HG03103 (cell line): ENCODE results near the gene ASIC3.

Experiments
- ATAC-seq: cut with Tn5 transposase; IDR thresholded peaks from one replicate; pipeline ENCODE4 v1.9.1; 2021; ENCODE audit warnings: low read depth; ENCODE audit not compliant: unreplicated experiment

Gene ASIC3

GRCh38 chr7:151083071-151083823 lies 34.9 kb downstream of the ASIC3 start, which contains the start of gene TMUB1:
TMUB1 (minus strand) TSS chr7:151083493; CDS start chr7:151082563, 930 bp downstream.
- peak; percentile 34 for ATAC-seq

GRCh38 chr7:151083824-151084160 lies 35.5 kb downstream of the ASIC3 start:
- ATAC-seq, result no peak

GRCh38 chr7:151085329-151085690 lies 37.0 kb downstream of the ASIC3 start:
- ATAC-seq, result no peak

- ATAC-seq, result peak; percentile 37
Measured at GRCh38 chr7:151085691-151086620, 37.6 kb downstream of the ASIC3 start, which contains the start of gene AGAP3. AGAP3 (plus strand) TSS chr7:151086475; CDS start chr7:151086742, 267 bp downstream.

GRCh38 chr7:151086802-151087244 lies 38.5 kb downstream of the ASIC3 start:
- no peak for ATAC-seq

DNA sequence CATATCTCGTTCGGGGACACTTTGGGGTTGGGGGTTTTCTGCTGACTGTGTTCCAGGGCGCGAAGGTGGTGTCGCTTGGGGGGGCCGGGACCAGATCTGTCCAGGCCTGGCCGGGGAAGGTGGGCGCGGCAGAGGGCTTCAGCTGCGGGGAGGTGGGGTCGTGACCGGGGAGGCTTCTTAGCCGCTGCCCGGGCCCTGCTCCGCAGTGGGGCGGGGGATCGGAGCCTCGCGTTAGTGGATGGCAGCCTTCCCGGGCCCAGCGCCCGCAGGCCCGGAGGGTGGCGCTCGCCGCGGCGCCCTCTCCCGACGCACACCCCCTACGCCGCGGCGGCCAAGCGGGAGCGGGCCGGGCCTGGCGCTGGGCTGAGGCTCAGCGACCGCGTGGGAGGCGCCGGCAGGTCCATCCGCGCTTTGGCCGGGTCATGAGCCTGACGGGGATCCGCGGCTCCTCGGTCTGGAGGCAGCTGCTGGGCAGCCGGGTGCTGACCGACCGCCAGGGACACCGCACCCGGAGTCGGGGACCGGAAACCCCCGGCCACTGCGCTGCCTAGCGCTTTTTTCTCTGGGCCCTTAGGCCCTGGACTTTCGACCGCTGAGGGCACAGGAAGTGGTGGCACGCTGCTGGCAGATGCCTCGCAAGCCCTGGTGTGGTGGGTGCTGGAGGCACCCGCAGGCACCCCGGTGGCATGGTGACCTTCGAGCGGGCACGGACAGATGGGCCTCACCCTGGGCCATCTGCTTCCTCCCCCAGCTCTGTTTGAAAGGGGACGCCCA lies 39.1 kb downstream of the ASIC3 start:
- ATAC-seq, result no peak

DNA sequence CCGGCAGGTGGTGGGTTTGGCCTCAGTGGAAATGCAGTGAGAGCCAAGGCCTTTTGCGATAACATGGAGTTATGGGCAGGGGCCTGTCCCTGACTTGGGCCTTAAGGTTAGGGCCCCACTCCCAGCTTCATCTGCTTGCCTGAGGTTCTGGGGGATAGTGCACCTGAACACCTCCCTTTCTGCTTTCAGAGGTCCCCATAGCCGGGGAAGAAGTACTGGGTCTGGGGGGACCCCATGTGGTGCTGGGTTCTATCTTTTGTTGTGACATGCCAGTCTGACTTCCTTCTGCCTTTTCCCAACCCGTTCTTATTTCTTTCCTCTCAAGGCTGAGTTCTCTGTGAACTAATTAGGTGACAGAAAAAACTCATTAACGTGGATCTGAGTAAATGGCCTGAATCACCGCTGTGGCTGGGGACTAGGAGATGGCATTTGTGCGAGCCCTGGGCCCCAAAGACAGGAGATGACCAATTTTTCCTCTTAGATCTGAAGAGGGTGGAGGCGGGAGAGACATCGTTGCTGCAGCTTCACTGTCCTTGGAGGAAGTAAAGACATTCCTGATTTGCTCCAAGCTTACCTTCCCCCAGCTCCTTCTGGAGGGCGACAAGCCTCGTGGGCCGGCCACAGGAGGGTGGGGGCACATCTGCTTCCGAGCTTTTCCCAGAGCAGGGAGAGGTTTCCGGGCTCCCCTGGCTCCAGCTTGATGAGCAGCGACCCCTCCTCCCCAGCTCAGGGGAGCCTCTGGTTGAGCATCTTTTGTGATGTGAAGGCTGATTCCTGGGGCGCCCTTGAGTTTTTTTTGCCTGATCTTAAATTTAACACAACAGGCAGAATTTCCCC lies 39.9 kb downstream of the ASIC3 start:
- no peak for ATAC-seq

DNA sequence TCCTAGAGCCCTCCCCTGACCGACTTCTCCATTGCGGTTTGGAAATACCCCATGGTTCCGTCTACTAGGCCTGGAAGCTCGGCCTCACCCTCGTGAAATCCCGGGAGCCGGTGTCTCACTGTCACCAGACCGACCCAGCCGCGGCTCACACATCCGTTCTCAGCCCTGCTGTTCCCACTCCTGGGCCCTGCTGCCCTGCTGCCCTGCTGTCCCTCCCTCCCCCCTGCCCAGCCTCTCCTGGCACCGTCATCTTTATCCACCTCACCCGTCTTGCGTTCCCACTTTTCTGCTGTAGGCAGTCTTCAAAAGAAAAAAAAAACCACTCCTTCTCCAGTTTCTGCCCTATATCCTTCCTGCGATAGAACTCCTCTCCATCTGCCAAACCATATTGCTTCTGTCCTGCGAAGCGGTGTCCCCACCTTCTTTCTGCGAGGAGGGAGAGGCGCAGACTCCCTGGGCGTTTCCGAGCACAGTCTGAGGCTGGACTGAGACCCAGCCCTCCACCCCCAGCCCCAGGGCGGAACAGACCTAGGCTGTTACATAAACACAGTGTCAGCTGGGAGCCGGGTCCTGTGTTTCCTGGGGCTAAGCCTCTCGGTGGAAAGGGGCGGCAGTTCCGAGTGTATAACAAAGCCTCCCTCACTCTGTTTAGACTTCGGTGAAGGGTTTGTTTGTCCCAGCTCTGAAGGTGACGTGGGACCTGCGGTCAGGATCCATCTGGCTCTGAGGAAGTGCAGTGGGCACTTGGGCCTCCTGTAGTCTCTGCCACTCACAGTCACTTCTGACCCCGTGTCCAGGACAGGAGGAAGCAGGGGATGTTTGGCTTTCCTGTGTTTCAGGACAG lies 40.7 kb downstream of the ASIC3 start:
- no peak for ATAC-seq

DNA sequence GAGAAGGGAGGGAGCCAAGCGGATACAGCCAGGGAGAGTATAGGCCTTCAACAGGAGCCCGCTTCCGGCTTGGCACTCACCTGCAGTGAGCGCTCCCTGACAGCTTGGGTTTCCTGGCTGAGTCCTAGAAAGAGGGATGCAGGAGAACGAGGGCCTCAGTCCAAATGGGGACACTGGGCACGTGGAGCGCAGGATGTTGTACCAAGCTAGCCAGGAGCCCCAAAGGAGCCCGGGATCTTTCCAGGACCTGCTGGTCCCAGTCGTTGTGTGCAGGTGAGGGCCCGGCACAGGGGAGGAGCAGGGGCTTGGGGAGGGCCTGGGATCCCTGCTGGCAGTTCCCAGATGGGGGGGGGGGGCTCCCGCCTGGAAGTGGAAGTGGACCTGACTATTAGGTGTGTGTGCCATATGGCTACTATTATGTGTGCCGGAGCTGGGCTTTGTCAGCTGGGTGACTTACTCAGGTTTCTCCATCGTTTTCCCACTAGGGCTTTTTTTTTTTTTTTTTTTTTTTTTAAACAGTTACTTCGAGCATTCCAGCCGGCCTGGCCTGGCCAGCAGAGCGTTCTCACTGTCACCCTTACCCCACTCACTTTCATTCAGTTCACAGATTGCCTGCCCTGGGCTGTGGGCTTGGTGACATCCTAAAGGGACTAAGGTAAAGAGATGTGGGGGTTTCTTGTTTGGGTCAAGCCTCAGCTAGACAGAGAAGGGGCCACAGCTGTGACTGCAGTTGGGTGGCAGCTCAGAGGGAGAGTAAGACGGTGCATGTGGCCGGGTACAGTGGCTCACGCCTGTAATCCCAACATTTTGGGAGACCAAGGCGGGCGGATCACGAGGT lies 41.8 kb downstream of the ASIC3 start:
- no peak for ATAC-seq

DNA sequence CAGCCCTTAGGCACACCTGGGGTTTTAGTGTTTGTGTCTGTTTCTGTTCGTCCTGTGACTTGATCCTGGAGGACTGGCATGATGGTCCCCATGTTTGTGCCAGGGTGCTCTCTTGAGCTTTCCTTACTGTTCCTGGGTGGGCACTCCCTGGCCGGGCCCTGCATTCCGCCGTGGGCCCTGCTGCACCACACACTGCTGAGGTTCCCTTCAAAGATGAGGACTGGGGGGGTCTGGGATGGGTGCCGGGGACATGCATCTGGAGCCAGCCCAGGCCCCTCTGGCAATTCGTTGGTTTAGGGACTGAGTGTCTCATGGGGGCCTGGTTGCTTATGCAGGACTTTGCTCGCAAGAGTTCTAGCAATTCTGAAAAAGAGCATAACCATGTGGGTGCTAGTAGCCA lies 42.7 kb downstream of the ASIC3 start:
- ATAC-seq, result no peak

DNA sequence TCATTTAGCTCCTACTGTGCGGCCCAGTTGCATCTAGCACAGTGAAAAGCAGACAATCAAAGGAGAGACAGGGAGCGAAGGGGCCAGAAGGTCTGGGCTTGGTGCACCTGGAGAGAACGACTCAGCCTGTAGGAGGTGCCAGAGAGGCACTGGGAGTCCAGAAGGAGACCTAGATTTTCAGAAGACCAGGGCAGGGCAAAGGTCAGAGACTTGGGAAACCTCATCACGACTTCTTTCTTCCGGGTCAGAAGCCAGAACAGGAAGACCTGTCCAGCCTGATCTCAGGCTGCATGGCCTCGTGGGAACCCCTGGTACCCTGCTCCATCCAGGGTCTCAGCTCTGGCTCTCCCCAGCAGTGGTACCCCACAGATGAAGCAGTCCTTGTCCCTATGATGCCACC lies 43.1 kb downstream of the ASIC3 start:
- no peak for ATAC-seq

- no peak for ATAC-seq
Measured at GRCh38 chr7:151091988-151092387, 43.7 kb downstream of the ASIC3 start.

DNA sequence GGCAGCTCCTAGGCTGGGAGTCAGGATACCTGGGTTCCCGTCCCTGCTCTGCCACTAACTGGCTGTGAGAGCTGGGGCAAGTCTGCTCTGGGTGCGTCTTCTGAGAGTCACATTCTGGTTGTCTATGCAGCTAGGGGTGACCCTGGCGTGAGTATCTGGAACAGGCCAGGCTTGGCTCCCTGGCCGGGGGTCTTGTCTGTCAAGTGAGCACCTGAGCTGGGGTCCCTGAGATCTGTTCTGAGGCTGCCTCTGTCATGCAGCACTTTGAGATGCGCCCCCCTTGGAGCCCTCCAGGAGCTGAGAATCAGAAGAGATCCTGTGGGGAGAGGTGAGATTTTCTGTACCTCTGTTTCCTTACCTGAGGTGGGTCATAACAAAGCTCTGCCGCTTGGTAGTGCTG lies 45.4 kb downstream of the ASIC3 start:
- no peak for ATAC-seq

DNA sequence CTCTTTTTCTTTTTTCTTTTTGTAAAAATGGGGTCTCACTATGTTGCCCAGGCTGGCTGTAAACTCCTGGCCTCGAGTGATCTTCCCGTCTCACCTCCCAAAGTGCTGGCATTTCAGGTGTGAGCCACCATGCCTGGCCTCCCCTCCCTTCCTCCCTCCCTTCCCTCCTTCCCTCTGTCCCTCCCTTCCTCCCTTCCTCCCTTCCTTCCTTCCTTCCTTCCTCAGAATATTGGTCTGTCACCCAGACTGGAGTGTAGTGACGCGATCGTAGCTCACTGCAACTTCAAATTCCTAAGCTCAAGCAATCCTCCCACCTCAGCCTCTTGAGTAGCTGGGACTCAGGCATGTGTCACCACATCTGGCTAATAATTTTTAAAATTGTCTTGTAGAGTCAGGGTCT lies 46.3 kb downstream of the ASIC3 start:
- no peak for ATAC-seq

- no peak for ATAC-seq
Measured at GRCh38 chr7:151095123-151095797, 46.9 kb downstream of the ASIC3 start.

- ATAC-seq, result no peak
Measured at GRCh38 chr7:151095828-151096475, 47.6 kb downstream of the ASIC3 start.
